Chondrocyte (in vitro differentiated cells): Measurements from ENCODE around the gene BLOC1S5. TPM values are rescaled to one million over a fixed set of nuclear protein-coding genes. Genes with fewer than 3 reads are reported as not detected.
A peak's percentile ranks its signal among the peaks of the same experiment; 100 is the strongest.

Experiments
- DNase-seq: peaks from one replicate; pipeline ENCODE4 v3.0.0; 2021; ENCODE audit warnings: mixed read lengths, low spot score
- H3K27ac Mint-ChIP-seq: one replicate; pipeline ENCODE4 v1.8.0; 2021; ENCODE audit warnings: mild to moderate bottlenecking, moderate library complexity, mixed read lengths; ENCODE audit not compliant: unreplicated experiment
- H3K27me3 Mint-ChIP-seq: 2 replicates; pipeline ENCODE4 v1.8.0; 2021; ENCODE audit warnings: low read depth, mixed read lengths
- H3K36me3 Mint-ChIP-seq: 2 replicates; pipeline ENCODE4 v1.8.0; 2021; ENCODE audit warnings: low read depth, mixed read lengths
- H3K4me1 Mint-ChIP-seq: 2 replicates; pipeline ENCODE4 v1.8.0; 2021; ENCODE audit warnings: low read depth, mild to moderate bottlenecking, mixed read lengths
- H3K4me3 Mint-ChIP-seq: one replicate; pipeline ENCODE4 v1.8.0; 2021; ENCODE audit warnings: mild to moderate bottlenecking, moderate library complexity, mixed read lengths; ENCODE audit not compliant: unreplicated experiment
- H3K9me3 Mint-ChIP-seq: 2 replicates; pipeline ENCODE4 v1.8.0; 2021; ENCODE audit warnings: low read depth, mixed read lengths
- total RNA-seq: library from RNA; stranded (reverse); gene quantifications from 3 replicates; pipeline ENCODE4 v1.2.1, GENCODE V29; 2021
- TF ChIP-seq, protein P1 (sequence below): fragments of 200-600 bp; sonication (generic); IDR thresholded peaks from 2 replicates; pipeline ENCODE4 v1.5.0; 2021; ENCODE audit warnings: antibody characterized with exemption, mild to moderate bottlenecking, moderate library complexity

BLOC1S5 gene
- total RNA-seq, 1 donor from 2014 or later = 9.4 TPM

DNA sequence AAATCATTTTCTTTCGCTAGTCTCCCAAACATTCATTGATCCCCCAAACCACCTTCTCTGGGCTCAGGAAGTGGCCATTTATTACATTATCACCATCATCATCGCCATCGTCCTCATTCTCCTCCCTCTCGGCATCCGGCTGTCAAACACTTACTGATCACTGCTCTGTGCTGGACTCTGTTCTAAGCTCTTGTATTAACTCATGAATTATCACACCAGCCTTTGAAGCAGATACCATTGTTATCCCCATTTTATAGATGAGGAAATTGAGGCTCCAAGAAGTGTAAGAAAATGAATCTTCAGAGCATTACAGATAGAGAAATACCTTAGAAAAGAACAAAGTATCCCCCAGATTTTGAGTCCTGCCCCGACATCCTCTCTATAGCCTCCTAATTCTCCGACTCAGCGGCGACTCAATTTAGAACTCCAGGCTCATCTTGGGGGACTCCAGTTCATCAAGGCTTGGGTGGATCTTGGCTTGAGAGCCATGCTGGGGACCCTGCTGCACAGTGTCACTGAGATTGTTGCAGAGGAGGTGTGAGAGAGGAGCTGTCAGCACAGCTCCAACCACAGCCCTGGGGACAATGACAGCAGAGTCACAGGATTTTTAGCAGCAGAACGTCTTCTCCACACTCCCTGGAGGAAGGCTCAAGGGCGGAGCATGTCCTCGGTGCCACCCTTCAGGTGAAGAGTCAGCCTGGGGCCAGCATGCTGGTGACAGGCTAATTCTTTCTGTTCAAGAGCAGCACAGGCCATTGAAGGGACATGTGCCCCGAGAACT lies 44.8 kb upstream of the BLOC1S5 start:
- DNase-seq = no peak
- Mint-ChIP-seq H3K9me3 (peaks cover 2% of the 10 kb centered on the region), H3K4me3 (no peak overlapping the region), H3K4me1 (peaks cover 26% of the 10 kb centered on the region), H3K27ac (no peak overlapping the region), H3K27me3 (no peaks in the 10 kb centered on the region), H3K36me3 (no peaks in the 10 kb centered on the region)
- TF ChIP-seq, protein P1, sequence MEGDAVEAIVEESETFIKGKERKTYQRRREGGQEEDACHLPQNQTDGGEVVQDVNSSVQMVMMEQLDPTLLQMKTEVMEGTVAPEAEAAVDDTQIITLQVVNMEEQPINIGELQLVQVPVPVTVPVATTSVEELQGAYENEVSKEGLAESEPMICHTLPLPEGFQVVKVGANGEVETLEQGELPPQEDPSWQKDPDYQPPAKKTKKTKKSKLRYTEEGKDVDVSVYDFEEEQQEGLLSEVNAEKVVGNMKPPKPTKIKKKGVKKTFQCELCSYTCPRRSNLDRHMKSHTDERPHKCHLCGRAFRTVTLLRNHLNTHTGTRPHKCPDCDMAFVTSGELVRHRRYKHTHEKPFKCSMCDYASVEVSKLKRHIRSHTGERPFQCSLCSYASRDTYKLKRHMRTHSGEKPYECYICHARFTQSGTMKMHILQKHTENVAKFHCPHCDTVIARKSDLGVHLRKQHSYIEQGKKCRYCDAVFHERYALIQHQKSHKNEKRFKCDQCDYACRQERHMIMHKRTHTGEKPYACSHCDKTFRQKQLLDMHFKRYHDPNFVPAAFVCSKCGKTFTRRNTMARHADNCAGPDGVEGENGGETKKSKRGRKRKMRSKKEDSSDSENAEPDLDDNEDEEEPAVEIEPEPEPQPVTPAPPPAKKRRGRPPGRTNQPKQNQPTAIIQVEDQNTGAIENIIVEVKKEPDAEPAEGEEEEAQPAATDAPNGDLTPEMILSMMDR = no peak

DNA sequence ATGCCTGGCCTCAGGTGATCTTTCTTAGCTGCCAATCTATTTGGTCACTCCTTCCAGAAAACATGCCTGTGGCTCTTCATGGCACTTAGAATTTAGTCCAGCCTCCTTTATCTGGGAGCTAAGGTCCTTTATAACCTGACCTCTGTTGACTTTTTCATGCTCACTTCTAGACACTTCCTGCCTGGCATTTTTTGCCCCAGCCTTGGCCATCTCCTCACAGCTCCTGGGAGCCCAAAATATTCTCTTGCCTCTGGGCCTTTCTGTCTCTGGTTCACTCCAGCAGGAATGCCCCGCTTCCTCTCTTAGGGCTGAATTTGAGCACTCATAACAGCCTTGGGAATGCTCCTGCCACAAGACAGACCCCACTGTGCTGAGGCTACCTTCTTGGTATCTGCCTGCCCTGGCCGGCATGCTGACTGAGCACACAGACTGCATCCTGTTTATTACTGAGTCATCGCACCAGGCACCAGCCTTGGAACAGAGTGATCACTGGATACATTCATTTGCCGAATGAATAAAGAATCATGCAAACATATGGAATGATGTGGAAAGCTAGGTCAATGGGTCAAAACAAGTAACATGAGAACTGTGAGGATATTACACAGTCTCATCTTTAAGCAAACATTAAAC lies 44.0 kb upstream of the BLOC1S5 start:
- no peak for DNase-seq

DNA sequence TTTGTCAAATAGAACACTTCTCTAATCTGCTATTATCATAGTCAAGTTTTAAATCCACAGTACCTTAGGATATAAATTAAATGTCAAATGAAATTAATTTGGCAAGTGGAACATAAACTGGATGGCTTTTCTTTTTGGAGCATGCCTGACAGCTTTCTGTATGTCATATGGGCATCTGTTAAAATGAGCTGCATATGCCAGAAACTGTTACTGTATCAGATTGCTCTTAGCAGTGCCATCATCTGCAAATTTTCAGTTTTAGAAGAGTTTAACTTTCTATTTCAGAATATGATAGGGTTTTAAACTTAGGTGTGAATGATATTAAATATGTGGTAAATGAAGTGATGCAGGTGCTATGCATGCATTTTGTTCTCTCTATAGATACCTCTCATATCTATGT lies 41.6 kb upstream of the BLOC1S5 start:
- Mint-ChIP-seq H3K27me3 (no peaks in the 10 kb centered on the region), H3K4me1 (peaks cover 25% of the 10 kb centered on the region), H3K27ac (no peak overlapping the region), H3K4me3 (no peak overlapping the region), H3K9me3 (peaks cover 2% of the 10 kb centered on the region), H3K36me3 (no peaks in the 10 kb centered on the region)
- no peak for DNase-seq
- TF ChIP-seq, protein P1 = no peak

More for the DNA sequence above, 44.0 kb upstream of the BLOC1S5 start:
- peaks cover 2% of the 10 kb centered on the region for H3K9me3 Mint-ChIP-seq
- H3K4me1 Mint-ChIP-seq = peaks cover 22% of the 10 kb centered on the region
- no peak overlapping the region for H3K4me3 Mint-ChIP-seq
- H3K36me3 Mint-ChIP-seq = no peaks in the 10 kb centered on the region
- TF ChIP-seq, protein P1 = no peak
- no peaks in the 10 kb centered on the region for H3K27me3 Mint-ChIP-seq
- peak overlapping the region; percentile 89 for H3K27ac Mint-ChIP-seq

DNA sequence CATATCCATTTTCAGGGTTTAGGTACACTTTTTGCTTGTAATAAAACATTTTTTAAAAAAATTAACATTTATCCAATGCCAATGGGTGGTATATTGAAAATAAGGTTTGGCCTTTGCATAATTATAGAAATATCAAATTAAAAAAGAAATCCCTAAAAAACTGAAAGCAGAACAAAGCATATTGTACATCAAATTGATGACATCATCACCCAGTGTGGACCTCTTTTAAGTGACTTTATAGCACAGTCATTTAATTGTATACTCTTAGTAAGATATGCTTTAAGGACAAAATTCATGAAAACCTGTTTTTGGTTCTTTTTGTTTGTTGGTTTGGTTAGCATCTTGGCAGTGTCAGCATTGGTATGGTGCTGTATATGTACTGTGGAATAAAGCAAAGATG lies 39.5 kb upstream of the BLOC1S5 start:
- H3K27me3 Mint-ChIP-seq = no peaks in the 10 kb centered on the region
- no peak for DNase-seq
- no peak overlapping the region for H3K27ac Mint-ChIP-seq
- TF ChIP-seq, protein P1 = no peak
- H3K36me3 Mint-ChIP-seq = no peaks in the 10 kb centered on the region
- H3K9me3 Mint-ChIP-seq = peaks cover 2% of the 10 kb centered on the region
- H3K4me3 Mint-ChIP-seq = no peak overlapping the region
- H3K4me1 Mint-ChIP-seq = peaks cover 29% of the 10 kb centered on the region

DNA sequence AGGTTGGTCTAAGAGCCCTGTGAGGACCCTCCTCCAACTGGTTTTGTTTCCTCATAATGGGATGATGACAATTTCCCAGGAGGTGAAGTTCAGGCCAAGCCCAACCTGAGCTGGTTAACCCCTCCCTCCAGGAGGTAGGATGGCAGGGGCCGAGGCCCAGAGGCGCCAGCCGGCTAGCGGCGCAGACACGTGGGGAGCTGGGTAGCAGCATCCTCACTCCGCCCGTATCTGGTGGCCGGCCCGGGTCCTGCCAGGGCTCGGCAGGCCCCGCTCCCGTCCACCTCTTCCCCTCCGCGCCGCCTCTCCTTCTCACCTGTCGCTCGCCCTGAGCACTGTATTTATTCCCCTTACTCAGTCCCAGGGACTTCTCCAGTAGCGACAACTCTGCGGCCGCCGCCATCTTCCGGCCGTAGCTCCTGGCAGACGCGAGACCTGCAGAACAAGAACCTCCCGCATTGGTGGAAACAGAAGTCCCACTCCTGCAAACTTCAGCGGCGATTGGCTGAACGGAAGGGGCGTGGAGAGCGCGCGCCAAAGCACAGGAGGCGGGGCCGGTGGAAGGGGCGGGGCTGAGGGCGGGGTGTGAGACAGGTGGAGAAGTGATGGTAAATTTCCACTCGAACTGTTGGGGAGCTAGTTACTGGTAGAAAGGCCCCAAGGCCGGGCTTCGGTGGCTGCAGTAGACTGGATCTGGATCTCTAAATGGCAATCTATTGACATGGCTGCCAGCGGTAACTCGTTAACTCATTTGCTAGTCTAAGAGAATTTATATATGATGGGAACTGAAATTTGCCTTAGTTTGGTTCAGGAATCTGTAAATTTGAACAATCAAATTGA lies 38.2 kb upstream of the BLOC1S5 start, which contains the start of gene EEF1E1:
Gene EEF1E1 (minus strand): TSS at position 427 of the 837 bp plus-strand sequence. CDS start 27 bp downstream, at position 400.
- no peaks in the 10 kb centered on the region for H3K36me3 Mint-ChIP-seq
- peak within 1 kb of the TSS; percentile 97 for H3K4me3 Mint-ChIP-seq
- peak; percentile 96 for DNase-seq
- H3K9me3 Mint-ChIP-seq = no peaks in the 10 kb centered on the region
- peaks cover 20% of the 10 kb centered on the region for H3K4me1 Mint-ChIP-seq
- no peaks in the 10 kb centered on the region for H3K27me3 Mint-ChIP-seq
- H3K27ac Mint-ChIP-seq = peak within 1 kb of the TSS; percentile 92
- TF ChIP-seq, protein P1 = peak; percentile 39
